HG02840 (cell line): Measurements from ENCODE around the gene MDC1.
"Not testable (repeated sequence)": the region's sequence is repeated elsewhere in the genome, so short reads cannot be mapped to it uniquely, and the experiment has no call there.

ENCODE experiments used
- ATAC-seq: cut with Tn5 transposase; IDR thresholded peaks from one replicate; pipeline ENCODE4 v1.9.1; 2021; ENCODE audit warnings: mild to moderate bottlenecking, moderate library complexity, moderate number of reproducible peaks; ENCODE audit not compliant: unreplicated experiment, low FRiP score

MDC1 gene

DNA sequence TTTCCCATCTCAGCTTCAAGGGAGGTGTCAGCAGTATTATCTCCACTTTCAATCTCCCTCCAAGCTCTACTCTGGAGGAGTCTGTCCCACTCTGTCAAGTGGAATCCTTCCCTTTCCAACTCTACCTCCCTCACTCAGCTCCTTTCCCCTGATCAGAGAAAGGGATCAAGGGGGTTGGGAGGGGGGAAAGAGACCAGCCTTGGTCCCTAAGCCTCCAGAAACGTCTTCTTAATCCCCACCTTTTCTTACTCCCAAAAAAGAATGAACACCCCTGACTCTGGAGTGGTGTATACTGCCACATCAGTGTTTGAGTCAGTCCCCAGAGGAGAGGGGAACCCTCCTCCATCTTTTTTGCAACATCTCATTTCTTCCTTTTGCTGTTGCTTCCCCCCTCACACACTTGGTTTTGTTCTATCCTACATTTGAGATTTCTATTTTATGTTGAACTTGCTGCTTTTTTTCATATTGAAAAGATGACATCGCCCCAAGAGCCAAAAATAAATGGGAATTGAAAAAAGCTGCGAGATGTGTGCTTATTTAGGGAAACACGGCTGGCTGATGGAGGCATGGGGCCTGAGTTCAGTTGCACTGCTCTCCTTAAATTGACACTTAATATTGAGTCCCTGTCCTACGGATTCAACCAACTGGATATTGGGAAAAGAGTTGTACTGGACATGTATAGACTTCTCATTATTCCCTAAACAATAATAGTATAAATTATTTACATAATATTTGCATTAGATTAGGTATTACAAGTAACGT lies 8.0 kb upstream of the MDC1 start:
- ATAC-seq, result no peak

DNA sequence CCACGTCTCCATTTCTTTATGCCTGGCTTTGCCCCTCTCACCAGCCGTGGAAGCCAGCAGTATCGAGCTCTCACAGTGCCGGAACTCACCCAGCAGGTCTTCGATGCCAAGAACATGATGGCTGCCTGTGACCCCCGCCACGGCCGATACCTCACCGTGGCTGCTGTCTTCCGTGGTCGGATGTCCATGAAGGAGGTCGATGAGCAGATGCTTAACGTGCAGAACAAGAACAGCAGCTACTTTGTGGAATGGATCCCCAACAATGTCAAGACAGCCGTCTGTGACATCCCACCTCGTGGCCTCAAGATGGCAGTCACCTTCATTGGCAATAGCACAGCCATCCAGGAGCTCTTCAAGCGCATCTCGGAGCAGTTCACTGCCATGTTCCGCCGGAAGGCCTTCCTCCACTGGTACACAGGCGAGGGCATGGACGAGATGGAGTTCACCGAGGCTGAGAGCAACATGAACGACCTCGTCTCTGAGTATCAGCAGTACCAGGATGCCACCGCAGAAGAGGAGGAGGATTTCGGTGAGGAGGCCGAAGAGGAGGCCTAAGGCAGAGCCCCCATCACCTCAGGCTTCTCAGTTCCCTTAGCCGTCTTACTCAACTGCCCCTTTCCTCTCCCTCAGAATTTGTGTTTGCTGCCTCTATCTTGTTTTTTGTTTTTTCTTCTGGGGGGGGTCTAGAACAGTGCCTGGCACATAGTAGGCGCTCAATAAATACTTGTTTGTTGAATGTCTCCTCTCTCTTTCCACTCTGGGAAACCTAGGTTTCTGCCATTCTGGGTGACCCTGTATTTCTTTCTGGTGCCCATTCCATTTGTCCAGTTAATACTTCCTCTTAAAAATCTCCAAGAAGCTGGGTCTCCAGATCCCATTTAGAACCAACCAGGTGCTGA lies 7.0 kb upstream of the MDC1 start:
- not testable (repeated sequence) for ATAC-seq

DNA sequence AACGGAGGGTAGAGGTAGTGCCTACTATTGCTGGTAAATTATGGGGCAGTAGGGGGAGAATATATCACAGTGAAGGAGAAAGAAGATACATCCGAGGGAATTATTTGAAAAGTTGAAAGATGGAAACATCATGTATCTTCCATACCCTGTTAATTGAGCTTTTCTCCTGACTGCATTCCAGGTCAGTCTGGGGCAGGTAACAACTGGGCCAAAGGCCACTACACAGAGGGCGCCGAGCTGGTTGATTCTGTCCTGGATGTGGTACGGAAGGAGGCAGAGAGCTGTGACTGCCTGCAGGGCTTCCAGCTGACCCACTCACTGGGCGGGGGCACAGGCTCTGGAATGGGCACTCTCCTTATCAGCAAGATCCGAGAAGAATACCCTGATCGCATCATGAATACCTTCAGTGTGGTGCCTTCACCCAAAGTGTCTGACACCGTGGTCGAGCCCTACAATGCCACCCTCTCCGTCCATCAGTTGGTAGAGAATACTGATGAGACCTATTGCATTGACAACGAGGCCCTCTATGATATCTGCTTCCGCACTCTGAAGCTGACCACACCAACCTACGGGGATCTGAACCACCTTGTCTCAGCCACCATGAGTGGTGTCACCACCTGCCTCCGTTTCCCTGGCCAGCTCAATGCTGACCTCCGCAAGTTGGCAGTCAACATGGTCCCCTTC lies 6.2 kb upstream of the MDC1 start:
- ATAC-seq, result not testable (repeated sequence)

DNA sequence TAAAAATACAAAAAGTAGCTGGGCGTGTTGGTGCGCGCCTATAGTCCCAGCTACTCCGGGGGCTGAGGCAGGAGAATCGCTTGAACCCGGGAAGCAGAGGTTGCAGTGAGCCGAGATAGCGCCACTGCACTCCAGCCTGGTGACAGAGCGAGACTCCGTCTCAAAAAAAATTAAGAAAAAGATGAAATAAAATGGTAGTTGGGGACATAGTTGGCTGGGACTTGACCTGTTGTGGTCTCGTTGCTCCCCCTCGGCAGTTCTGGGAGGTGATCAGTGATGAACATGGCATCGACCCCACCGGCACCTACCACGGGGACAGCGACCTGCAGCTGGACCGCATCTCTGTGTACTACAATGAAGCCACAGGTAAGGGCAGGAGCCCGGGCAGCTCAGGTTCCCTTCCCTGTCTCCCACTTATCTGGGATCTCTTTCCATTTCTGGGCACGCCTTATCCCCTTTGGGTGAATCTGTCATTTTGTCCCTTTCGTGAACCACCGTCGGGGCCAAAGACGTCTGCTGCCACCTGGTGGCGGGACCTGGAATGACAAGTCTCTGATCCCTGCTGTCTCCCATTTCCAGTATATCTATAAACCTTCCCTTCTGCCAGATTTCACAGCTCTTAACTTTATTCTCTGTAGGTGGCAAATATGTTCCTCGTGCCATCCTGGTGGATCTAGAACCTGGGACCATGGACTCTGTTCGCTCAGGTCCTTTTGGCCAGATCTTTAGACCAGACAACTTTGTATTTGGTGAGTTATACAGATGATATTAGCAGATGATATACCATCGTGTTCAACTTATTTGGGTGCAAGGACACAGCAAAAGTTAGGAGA lies 5.4 kb upstream of the MDC1 start:
- no peak for ATAC-seq

DNA sequence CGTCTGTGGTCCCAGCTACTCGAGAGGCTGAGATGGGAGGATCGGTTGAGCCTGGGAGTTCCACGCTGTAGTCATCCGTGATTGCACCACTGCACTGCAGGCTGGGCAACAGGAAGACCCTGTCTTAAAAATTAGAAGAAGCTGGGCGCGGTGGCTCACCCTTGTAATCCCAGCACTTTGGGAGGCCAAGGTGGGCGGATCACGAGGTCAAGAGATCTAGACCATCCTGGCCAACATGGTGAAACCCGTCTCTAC lies 4.9 kb upstream of the MDC1 start:
- not testable (repeated sequence) for ATAC-seq

DNA sequence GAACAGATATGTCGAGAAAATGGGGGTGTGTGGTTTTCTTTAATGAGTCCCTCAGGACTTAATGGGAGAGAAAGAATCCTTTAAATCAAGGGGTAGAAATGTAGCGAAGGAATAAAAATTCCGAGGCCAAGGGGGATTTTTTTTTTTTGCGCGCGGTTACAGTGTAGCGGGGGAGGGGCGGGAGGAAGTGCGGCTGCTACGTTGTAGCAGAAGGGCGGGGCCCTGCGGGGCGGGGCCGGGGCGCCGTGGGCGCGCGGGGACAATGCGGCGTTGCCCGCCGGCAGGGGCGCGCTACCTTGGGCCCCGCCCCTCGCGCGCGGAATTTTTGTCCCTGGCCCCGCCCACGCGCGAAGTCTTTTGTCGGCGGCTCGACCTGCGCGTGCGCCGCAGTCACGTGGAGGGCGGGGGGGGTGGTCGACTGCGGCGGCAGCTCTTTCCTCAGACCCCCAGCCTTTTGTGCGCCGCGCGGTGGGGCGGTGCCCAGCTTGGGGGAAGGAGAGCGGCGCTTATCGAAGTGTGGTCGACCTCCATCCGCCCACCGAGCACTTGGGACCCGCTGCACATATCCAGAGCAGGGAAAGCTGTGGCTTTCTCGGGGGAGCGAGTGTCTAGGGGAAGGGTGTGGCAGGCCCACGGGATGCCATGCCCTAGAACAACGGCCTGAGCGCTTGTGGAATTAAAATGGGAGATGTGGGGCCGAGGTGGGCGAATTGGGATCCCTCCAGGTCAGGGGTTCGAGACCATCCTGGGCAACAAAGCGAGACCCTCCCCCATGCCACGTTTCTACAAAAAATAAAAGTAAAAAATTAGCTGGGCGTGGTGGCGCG lies 4.3 kb upstream of the MDC1 start:
- ATAC-seq, result no peak

DNA sequence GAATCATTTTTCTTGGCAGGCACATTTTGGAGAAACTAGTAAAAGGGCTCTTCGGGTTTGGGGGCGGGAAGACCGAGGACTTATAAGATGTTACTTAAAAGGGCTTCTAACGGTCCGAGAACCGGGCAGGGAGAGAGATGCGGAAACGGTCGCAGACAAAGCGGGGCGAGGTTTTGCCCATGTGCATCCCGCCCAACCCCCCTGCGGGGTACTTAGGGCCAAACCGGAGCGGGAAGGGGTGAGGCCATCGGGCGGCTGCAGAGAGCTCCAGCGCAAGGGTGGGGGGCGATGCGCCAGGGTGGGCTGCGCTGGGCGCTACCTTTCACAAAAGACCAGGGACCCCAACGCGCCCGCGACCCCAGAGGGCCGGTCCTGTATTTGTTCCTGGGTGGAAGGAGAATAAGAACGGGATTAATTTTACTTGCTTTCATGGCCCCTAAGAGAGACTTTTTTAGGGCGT lies 3.7 kb upstream of the MDC1 start:
- ATAC-seq, result no peak

DNA sequence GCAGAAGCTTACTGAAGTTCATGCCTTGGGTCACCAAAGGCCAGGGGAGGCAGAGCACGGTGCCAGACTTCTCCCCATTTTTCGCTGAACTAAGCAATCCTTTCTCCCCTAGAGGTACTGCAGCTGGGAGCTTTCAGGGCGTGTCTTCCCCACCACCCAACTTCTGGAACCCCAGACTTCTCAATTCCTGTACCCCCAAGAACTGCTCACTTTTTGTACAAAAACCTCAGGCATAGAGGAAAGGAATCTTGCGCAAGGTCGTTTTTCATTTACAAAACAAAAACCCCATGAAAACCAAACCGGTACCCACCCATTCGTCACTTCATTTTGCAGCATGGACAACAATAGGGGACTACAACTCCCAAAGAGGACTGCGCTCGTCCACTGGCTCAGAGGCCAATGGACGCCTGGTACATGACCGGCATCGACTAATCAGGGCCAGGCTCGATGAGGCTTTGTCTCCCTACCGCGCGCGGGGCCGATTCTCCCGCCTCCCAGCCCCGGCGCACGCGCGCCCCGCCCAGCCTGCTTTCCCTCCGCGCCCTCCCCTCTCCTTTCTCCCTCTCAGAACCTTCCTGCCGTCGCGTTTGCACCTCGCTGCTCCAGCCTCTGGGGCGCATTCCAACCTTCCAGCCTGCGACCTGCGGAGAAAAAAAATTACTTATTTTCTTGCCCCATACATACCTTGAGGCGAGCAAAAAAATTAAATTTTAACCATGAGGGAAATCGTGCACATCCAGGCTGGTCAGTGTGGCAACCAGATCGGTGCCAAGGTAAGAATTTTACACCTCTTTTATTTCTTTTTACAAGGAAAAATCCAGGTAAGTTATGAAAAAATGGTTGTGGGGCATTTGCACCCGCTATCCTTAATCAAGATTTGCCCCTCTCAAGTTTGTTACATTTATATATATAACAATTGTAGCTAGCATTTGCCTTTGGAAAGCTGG lies 3.0 kb upstream of the MDC1 start, which contains the start of gene TUBB:
TSS of gene TUBB (plus strand) at position 562 of the 947 bp plus-strand sequence. CDS start at position 717, 155 bp downstream.
- no peak for ATAC-seq

DNA sequence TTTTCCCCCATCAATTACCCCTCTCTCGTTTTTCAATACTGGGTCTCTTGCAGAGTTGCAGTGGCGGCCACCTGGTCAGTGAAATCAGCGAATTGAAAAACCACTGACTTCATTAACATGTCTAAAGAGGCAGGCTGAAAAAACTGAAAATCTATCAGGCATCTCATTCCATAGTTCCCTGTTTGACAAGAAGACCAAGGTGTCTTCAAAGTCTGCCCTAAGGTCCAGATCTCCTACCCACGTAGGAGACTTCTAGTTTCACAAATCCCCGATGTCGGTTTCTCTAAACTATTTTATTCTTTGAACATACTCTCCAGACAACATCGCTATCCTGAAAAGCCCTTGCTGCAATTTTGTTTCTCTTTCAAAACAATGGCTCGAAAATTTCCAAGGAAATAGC lies 2.3 kb upstream of the MDC1 start:
- no peak for ATAC-seq

DNA sequence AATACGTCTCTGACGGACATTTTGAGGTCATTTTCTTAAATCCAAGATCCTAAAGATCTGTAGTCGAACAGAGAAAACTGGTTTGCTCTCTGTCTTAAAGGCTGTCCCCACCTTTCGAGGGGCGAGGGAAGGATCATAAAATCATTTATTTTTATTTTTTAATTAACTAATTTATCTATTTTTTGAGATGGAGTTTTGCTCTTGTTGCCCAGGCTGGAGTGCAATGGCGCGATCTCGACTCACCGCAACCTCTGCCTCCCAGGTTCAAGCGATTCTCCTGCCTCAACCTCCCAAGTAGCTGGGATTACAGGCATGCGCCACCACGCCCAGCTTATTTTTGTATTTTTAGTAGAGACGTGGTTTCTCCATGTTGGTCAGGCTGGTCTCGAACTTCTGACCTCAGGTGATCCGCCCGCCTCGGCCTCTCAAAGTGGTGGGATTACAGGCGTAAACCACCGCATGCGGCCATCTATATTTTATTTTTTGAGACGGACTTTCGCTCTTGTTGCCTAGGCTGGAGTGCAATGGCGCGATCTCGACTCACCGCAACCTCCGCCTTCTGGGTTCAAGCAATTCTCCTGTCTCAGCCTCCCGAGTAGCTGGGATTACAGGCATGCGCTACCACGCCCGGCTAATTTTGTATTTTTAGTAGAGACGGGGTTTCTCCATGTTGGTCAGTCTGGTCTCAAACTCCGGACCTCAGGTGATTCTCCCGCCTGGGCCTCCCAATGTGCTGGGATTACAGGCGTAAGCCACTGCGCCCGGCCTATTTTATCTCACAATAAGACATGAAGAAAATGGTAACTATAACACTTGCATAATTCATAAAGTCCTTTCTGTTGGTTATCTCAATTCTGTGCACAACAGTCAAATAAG lies 1.0 kb upstream of the MDC1 start:
- not testable (repeated sequence) for ATAC-seq

DNA sequence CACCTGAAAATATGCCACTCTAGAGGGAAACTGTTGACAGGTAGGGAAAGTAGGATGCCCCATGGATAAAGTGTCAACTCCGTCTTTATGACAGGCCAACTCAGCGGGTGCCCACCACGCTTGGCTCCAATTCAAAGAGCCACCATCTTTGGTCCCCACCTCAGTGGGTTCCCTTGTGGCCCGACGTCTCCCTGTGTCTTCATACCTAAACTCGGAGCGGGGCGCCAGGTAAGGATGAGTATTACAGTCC lies 277 bp downstream of the MDC1 start:
- no peak for ATAC-seq

DNA sequence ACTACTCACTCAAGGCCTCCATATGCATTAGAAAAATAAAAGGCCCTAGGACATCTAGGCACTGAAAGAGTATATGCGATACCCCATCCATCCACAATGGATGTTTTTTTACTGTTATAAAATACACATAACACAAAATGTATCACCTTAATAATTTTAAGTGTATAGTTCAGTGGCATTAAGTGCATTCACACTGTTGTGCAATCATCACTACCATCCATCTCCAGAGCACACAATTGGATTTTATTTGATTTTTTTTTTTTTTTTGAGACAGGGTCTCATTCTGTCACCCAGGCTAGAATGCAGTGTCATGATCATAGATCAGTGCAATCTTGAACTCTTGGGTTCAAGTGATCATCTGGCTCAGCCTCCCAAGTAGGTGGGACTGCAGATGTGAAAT lies 2.8 kb downstream of the MDC1 start:
- ATAC-seq, result no peak

DNA sequence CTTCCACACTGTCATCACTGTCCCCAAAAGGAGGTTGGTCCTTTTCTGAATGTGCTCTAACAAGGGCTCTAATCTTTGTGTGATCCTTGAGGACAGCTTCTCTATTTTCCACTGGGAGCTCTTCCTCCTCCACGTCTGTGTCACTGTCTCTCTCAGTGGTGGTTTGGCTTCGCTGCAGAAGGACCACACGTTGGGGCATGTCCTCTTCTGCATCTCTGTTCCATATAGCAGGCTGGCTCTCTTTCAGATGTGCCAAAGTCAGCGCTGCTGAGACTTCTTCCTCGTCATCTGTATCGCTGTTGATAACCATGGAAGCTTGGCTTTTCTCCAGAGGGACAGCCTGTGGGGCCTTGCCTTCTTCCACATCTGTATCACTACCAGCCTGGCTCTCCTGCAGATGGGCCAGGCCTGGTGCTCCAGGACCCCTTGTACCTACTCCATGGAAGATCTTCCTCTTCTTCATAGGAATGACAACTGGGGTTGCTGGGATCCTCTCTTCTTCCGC lies 4.6 kb downstream of the MDC1 start:
- ATAC-seq, result no peak

DNA sequence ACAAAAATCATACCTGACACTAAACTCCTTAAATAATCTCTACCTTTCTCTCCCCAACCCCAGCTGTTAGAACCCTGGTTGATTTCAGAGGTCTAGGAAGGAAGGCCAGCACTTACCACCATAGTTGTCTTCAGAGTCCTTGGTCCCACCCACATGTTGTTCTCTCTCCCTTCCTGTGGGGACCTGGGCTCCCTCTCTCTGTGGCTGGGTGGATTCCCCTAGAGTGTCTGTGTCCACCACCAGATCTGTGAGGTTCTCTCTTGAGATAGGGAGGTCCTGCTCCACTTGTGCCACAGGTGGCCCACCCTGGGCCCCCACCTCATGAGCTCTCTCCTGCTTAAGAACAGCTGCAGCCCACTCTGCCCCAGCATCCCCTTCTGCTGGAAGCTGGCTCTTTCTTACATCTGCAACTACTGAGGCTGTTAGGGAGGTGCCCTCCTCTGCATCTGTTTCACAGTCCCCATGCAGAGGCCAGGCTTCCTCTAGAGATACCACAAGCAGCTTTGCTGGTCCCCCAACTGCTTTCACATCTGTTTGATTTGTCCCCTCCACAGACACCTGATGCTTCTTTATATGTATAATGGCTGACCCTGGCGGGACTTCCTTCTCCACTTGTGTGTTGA lies 5.2 kb downstream of the MDC1 start:
- ATAC-seq, result no peak

DNA sequence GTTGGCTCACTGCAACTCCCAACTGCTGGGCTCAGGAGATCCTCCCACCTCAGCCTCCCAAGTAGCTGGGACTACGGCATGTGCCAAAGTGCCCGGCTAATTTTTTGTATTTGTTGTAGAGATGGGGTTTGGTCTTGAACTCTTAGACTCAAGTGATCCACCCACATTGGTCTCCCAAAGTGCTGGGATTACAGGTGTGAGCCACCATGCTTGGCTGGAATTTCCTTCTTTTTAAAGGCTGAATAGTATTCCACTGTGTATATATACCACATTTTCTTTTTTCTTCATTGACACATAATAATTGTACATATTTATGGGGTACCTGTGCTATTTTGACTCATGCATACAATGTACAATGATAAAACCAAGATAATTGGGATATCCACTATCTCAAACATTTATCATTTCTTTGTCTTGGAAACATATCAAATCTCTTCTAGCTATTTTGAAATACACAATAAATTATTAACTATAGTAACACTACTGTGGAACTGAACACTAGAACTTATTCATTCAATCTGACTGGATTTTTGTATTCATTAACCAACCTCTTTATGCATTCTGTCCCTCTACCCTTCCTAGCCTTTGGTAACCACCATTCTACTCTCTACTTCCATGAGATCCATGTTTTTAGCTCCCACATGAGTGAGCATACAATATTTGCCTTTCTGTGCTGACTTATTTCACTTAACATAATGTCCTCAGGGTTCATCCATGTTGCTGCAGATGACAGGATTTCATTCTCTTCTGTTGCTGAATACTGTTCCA lies 7.8 kb downstream of the MDC1 start:
- ATAC-seq, result no peak

DNA sequence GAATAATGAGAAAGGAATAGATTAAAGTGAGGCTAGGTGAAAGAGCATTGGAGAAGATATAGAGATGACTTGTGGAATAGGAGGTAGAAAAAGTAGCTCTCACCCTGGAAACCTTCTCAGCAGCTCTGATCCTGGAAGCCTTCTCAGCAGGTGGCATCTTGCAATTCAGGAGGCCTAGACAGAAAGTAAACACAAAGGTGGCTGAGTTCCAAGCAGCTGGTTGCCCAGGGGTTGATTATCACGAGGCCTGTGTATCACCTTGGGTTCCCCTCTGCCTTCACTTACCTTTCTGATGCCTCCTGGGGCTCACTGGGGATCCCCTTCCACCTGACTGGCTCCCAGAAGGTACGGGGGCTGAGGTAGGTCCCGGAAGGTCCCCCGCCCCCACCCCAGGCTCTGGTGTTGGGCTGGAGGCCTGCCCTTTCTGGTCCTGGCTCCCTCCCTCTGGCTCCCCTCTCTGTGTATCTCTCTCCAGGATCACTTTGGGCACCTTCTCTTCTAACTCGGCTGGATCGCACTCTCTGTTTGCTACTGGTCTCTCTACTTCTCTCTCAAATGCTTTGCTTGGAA lies 9.7 kb downstream of the MDC1 start:
- ATAC-seq, result no peak
